Keratinocyte (primary cell): ENCODE results near the gene SENP1. TPM values are rescaled to one million over a fixed set of nuclear protein-coding genes. Genes with fewer than 3 reads are reported as not detected.

Experiments
- DNase-seq: peaks from one replicate; pipeline ENCODE4 v3.0.0-alpha.2; 2011; ENCODE audit warnings: low read depth, missing footprints, low spot score
- FAIRE-seq: peaks from 2 replicates; lab custom pipeline; 2011; peaks lifted over from hg19 to GRCh38; lab: Jason Lieb, UNC
- H2AFZ ChIP-seq: 2 replicates; pipeline ENCODE4 v1.6.0; 2012; ENCODE audit warnings: low read length, control low read depth, inconsistent platforms; ENCODE audit not compliant: control insufficient read depth
- H3K27ac ChIP-seq: 2 replicates; pipeline ENCODE4 v1.5.1; 2011; ENCODE audit warnings: low read length; ENCODE audit not compliant: control insufficient read depth, insufficient read depth
- H3K27me3 ChIP-seq: 3 replicates; pipeline ENCODE4 v1.6.0; 2011; ENCODE audit warnings: low read length; ENCODE audit not compliant: control insufficient read depth, insufficient read depth; ENCODE audit errors: extremely low read depth
- H3K36me3 ChIP-seq, 2 experiments: 2 replicates in 1 of 2; 3 replicates in 1 of 2; pipeline ENCODE4 v1.5.1; 2011; ENCODE audit warnings: low read length in 2 of 2, mild to moderate bottlenecking in 1 of 2; ENCODE audit not compliant: control insufficient read depth in 2 of 2, insufficient read depth in 2 of 2; ENCODE audit errors: extremely low read depth in 1 of 2
- H3K4me1 ChIP-seq: 3 replicates; pipeline ENCODE4 v1.5.1; 2011; ENCODE audit warnings: low read length; ENCODE audit not compliant: control insufficient read depth, insufficient read depth; ENCODE audit errors: extremely low read depth
- H3K4me2 ChIP-seq: 3 replicates; pipeline ENCODE4 v1.6.0; 2011; ENCODE audit warnings: low read depth, low read length; ENCODE audit not compliant: control insufficient read depth, insufficient read depth; ENCODE audit errors: extremely low read depth
- H3K4me3 ChIP-seq, 3 experiments: fragments of 200-600 bp in 1 of 3; sonication (generic) in 1 of 3; 2 replicates in 2 of 3; 3 replicates in 1 of 3; pipeline ENCODE4 v1.5.1; 2011 to 2016; ENCODE audit warnings: low read length in 3 of 3, mild to moderate bottlenecking in 3 of 3, control low read depth in 2 of 3, inconsistent platforms in 1 of 3, low read depth in 1 of 3, mixed read lengths in 1 of 3, mixed run types in 1 of 3, moderate library complexity in 1 of 3; ENCODE audit not compliant: control insufficient read depth in 2 of 3, insufficient read depth in 2 of 3; ENCODE audit errors: extremely low read depth in 1 of 3
- H3K79me2 ChIP-seq: 2 replicates; pipeline ENCODE4 v1.6.0; 2012; ENCODE audit warnings: low read length; ENCODE audit not compliant: control insufficient read depth, insufficient read depth
- H3K9ac ChIP-seq: 3 replicates; pipeline ENCODE4 v1.6.0; 2011; ENCODE audit warnings: low read length; ENCODE audit not compliant: control insufficient read depth, insufficient read depth; ENCODE audit errors: extremely low read depth
- H3K9me1 ChIP-seq: 3 replicates; pipeline ENCODE4 v1.6.0; 2011; ENCODE audit warnings: low read length; ENCODE audit not compliant: control insufficient read depth, insufficient read depth; ENCODE audit errors: extremely low read depth
- H3K9me3 ChIP-seq: 2 replicates; pipeline ENCODE4 v1.5.1; 2012; ENCODE audit warnings: low read depth, low read length; ENCODE audit not compliant: control insufficient read depth
- H4K20me1 ChIP-seq: 3 replicates; pipeline ENCODE4 v1.6.0; 2011; ENCODE audit warnings: low read length; ENCODE audit not compliant: control insufficient read depth, insufficient read depth; ENCODE audit errors: extremely low read depth
- EZH2 ChIP-seq: IDR thresholded peaks from one replicate; pipeline ENCODE4 v1.6.1; 2012; ENCODE audit warnings: inconsistent platforms, mild to moderate bottlenecking, low read length, moderate library complexity
- dilution Hi-C: fragments of 300-500 bp; cut with MboI; formaldehyde crosslinking; loops from one replicate; pipeline ENCODE4 v1.7.0; 2020; ENCODE audit warnings: low sequenced_read_pairs; ENCODE audit not compliant: extremely low pct_ligation_motif_present
- polyA plus RNA-seq, 5 experiments: library from polyadenylated mRNA; depleted of rRNA in 3 of 5; stranded (reverse) in 3 of 5; stranded (forward) in 1 of 5; unstranded in 1 of 5; fragments of >200 nt; gene quantifications; 1 replicate in 1 of 5; 2 replicates in 3 of 5; 3 replicates in 1 of 5; pipeline versions ENCODE4 v1.2.1 to v1.2.3, GENCODE V29; 2011 to 2012; ENCODE audit warnings: missing spikeins in 2 of 5, low read depth in 1 of 5, low replicate concordance in 1 of 5
- TF ChIP-seq, protein P1 (sequence below), 3 experiments: IDR thresholded peaks in 1 of 3; conservative IDR thresholded peaks in 1 of 3; optimal IDR thresholded peaks in 1 of 3; 2 replicates in 2 of 3; 3 replicates in 1 of 3; pipeline versions ENCODE3 to v1.5.1; 2011; ENCODE audit warnings: low read length in 3 of 3, mild to moderate bottlenecking in 3 of 3, moderate library complexity in 2 of 3, control low read depth in 1 of 3, inconsistent platforms in 1 of 3; ENCODE audit not compliant: insufficient read depth in 2 of 3; ENCODE audit errors: extremely low read depth in 1 of 3

Gene SENP1
- polyA plus RNA-seq, 1 donor (not counting 4 experiments of a cell fraction or from before 2014, with no cell fraction given) = 15.4 TPM

DNA sequence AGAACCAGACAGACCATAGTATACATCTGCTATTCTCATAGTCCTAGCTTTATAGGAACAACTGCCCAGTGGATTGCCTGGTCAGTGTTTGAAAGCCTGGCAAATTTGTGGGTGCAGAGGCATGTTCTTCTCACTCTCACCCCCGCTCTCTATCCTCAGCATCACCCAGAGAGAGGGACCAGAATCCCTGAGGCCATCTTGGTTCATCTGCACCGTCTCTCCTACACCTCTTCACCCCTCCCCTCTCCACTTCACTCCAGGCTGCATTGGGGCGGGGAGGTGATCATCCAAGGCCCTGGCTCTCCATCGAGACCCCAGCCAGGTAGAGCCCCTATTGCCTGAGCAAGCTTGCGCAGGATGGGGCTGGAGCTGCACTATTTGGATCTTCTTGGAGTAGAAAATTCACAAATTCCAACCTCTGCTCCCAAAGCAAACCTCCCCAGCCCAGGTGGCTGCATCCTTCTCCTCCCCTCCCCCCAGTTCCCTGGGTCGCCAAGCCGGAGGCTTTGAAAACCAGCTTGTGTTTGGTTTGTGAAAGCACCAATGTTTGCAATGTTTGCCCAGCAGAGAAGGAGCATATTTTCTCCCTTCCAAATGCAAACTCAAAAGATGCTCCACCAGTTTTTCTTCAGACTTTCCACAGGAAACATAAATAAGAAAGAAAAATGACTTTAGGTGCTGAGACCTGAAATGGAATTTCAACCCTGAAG is 83.0 kb downstream of the SENP1 start:
- Histone ChIP-seq H3K27ac (no peak overlapping the region), H3K79me2 (no peaks in the 10 kb centered on the region), H3K9me1 (no peaks in the 10 kb centered on the region), H4K20me1 (no peaks in the 10 kb centered on the region), H3K36me3 (no peaks in the 10 kb centered on the region), H3K4me2 (no peak overlapping the region), H3K9me3 (no peaks in the 10 kb centered on the region), H2AFZ (no peak overlapping the region), H3K4me1 (no peaks in the 10 kb centered on the region), H3K27me3 (peaks cover 11% of the 10 kb centered on the region), H3K4me3 (no peak overlapping the region), H3K9ac (no peak overlapping the region)
- DNase-seq = no peak
- dilution Hi-C loops = no loop called here
- FAIRE-seq = no peak
- TF ChIP-seq, protein P1, sequence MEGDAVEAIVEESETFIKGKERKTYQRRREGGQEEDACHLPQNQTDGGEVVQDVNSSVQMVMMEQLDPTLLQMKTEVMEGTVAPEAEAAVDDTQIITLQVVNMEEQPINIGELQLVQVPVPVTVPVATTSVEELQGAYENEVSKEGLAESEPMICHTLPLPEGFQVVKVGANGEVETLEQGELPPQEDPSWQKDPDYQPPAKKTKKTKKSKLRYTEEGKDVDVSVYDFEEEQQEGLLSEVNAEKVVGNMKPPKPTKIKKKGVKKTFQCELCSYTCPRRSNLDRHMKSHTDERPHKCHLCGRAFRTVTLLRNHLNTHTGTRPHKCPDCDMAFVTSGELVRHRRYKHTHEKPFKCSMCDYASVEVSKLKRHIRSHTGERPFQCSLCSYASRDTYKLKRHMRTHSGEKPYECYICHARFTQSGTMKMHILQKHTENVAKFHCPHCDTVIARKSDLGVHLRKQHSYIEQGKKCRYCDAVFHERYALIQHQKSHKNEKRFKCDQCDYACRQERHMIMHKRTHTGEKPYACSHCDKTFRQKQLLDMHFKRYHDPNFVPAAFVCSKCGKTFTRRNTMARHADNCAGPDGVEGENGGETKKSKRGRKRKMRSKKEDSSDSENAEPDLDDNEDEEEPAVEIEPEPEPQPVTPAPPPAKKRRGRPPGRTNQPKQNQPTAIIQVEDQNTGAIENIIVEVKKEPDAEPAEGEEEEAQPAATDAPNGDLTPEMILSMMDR (optimal IDR thresholded peaks at IDR 0.05 in 1 of 3, IDR thresholded peaks at IDR 0.05 in 1 of 3, conservative IDR thresholded peaks at IDR 0.05 in 1 of 3; ENCODE audit: extremely low read depth in 1 of 3, insufficient read depth in 2 of 3, low read length in 3 of 3) = no peak
- no peak for TF ChIP-seq EZH2

DNA sequence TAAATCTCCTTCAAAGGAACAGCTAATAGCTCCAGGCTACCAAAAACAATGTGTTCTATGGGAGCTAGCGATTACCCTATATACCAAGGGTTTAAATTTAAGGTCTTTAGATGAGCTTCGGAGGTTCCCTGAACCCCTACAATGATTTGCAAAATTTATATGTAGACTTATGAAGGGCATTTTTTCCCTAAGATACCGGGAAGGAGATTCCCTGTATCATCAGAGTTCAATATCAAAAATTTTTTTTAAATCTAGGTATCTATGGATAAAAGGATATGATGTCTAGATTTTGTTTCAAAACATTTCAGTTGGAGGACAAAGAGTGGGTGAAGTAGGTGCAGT is 83.7 kb downstream of the SENP1 start:
- Histone ChIP-seq H3K4me3 (no peak overlapping the region), H3K27me3 (peaks cover 11% of the 10 kb centered on the region), H3K36me3 (no peaks in the 10 kb centered on the region), H3K9me3 (no peaks in the 10 kb centered on the region), H3K79me2 (no peaks in the 10 kb centered on the region), H2AFZ (no peak overlapping the region), H3K4me1 (no peaks in the 10 kb centered on the region), H3K27ac (no peak overlapping the region), H3K4me2 (no peak overlapping the region), H4K20me1 (no peaks in the 10 kb centered on the region), H3K9me1 (no peaks in the 10 kb centered on the region), H3K9ac (no peak overlapping the region)
- no peak for DNase-seq
- TF ChIP-seq, protein P1 (optimal IDR thresholded peaks at IDR 0.05 in 1 of 3, IDR thresholded peaks at IDR 0.05 in 1 of 3, conservative IDR thresholded peaks at IDR 0.05 in 1 of 3; ENCODE audit: extremely low read depth in 1 of 3, insufficient read depth in 2 of 3, low read length in 3 of 3) = no peak
- no peak for TF ChIP-seq EZH2
- dilution Hi-C loops = no loop called here
- no peak for FAIRE-seq
